Lower leg skin (tissue), 3 donors: ENCODE measurements around the gene CALML5.

ENCODE experiments used
- CTCF ChIP-seq, 3 donors: fragments of 450-650 bp; IDR thresholded peaks; one replicate each; pipeline ENCODE4 v1.5.1; 2016; ENCODE audit warnings: antibody characterized with exemption in 3 of 3, mild to moderate bottlenecking in 3 of 3, moderate library complexity in 2 of 3
- POLR2A ChIP-seq, 2 donors: fragments of 450-650 bp; IDR thresholded peaks; one replicate each; pipeline ENCODE4 v1.6.1; 2016 to 2017; ENCODE audit warnings: antibody characterized with exemption in 2 of 2, mild to moderate bottlenecking in 1 of 2, moderate library complexity in 1 of 2

- no peak for TF ChIP-seq CTCF (IDR thresholded peaks at IDR 0.05)
- no peak for TF ChIP-seq POLR2A (IDR thresholded peaks at IDR 0.05)
Observed at GRCh38 chr10:5467634-5468255, 31.6 kb downstream of the CALML5 start.
